ENCODE measurements around the gene SLC25A21. TPM values are rescaled to one million over a fixed set of nuclear protein-coding genes. Genes with fewer than 3 reads are reported as not detected.
"Not testable (repeated sequence)": the region's sequence is repeated elsewhere in the genome, so short reads cannot be mapped to it uniquely, and the experiment has no call there.

SLC25A21 gene
- total and polyA plus RNA-seq, 9 donors: 0.57 to 1.6 (median 1.1) TPM; not detected in 1

DNA sequence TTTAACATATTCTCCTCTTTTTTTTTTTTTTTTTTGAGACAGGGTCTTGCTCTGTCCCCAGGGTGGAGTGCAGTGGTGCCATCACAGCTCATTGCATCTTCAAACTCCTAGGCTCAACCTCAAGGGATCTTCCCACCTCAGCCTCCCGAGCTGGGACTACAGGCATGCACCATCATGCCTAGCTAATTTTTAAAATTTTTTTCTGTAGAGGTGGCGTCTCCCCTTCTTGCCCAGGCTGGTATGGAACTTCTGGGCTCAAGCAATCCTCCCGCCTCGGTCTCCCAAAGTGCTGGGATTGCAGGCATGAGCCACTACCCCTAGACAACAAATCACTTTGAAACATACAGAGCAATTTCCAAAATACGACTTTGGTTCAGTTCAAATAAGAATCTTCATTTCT, 355.9 kb downstream of the SLC25A21 start:
- no peaks in the 10 kb centered on the region for H3K4me1 ChIP-seq (ENCODE audit: insufficient read depth)
- no peaks in the 10 kb centered on the region for H3K27me3 ChIP-seq
- TF ChIP-seq EP300 (IDR thresholded peaks at IDR 0.05): no peak
- TF ChIP-seq, protein P1, sequence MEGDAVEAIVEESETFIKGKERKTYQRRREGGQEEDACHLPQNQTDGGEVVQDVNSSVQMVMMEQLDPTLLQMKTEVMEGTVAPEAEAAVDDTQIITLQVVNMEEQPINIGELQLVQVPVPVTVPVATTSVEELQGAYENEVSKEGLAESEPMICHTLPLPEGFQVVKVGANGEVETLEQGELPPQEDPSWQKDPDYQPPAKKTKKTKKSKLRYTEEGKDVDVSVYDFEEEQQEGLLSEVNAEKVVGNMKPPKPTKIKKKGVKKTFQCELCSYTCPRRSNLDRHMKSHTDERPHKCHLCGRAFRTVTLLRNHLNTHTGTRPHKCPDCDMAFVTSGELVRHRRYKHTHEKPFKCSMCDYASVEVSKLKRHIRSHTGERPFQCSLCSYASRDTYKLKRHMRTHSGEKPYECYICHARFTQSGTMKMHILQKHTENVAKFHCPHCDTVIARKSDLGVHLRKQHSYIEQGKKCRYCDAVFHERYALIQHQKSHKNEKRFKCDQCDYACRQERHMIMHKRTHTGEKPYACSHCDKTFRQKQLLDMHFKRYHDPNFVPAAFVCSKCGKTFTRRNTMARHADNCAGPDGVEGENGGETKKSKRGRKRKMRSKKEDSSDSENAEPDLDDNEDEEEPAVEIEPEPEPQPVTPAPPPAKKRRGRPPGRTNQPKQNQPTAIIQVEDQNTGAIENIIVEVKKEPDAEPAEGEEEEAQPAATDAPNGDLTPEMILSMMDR (IDR thresholded peaks at IDR 0.05): no peak
- no peak for TF ChIP-seq POLR2A (IDR thresholded peaks at IDR 0.05)
- H3K36me3 ChIP-seq: no peaks in the 10 kb centered on the region
- intact Hi-C loops (cut with DNase I): no loop called here
- H3K27ac ChIP-seq: no peak overlapping the region
- H3K9me3 ChIP-seq: no peaks in the 10 kb centered on the region
- H3K4me3 ChIP-seq: no peak overlapping the region
- WGBS, 3 donors: 88 to 90% (median 88%) methylated on average over 5 of the region's 5 CpGs
- no peak for DNase-seq

GRCh38 chr14:36814783-36815182, 357.6 kb downstream of the SLC25A21 start:
- H3K36me3 ChIP-seq; intact Hi-C loops (cut with DNase I); H3K4me3 ChIP-seq; H3K27me3 ChIP-seq; H3K27ac ChIP-seq; DNase-seq; H3K4me1 ChIP-seq (ENCODE audit: insufficient read depth); H3K9me3 ChIP-seq: not testable (repeated sequence)
- 88 to 94% (median 88%) methylated on average over 5 of the region's 5 CpGs for WGBS, 3 donors

- 22 to 55% (median 37%) methylated on average over 2 of the region's 2 CpGs for WGBS, 3 donors
- intact Hi-C loops (cut with DNase I): no loop called here
Observed at GRCh38 chr14:36810209-36810608, 362.2 kb downstream of the SLC25A21 start.

GRCh38 chr14:36807727-36808126, 364.7 kb downstream of the SLC25A21 start:
- intact Hi-C loops (cut with DNase I): no loop called here
- Histone ChIP-seq H3K27ac (no peak overlapping the region), H3K4me3 (no peak overlapping the region), H3K27me3 (no peaks in the 10 kb centered on the region), H3K36me3 (no peaks in the 10 kb centered on the region), H3K4me1 (ENCODE audit: insufficient read depth) (no peaks in the 10 kb centered on the region), H3K9me3 (no peaks in the 10 kb centered on the region)
- WGBS, 3 donors: 44 to 58% (median 55%) methylated on average over 4 of the region's 4 CpGs
- TF ChIP-seq POLR2A (IDR thresholded peaks at IDR 0.05) (no peak), EP300 (IDR thresholded peaks at IDR 0.05) (no peak)
- TF ChIP-seq, protein P1 (IDR thresholded peaks at IDR 0.05): no peak
- no peak for DNase-seq

More at GRCh38 chr14:36810209-36810608, 362.2 kb downstream of the SLC25A21 start:
- no peak overlapping the region for H3K4me3 ChIP-seq
- no peaks in the 10 kb centered on the region for H3K4me1 ChIP-seq (ENCODE audit: insufficient read depth)
- no peaks in the 10 kb centered on the region for H3K9me3 ChIP-seq
- TF ChIP-seq, protein P1 (IDR thresholded peaks at IDR 0.05): no peak
- TF ChIP-seq POLR2A (IDR thresholded peaks at IDR 0.05) (no peak), EP300 (IDR thresholded peaks at IDR 0.05) (no peak)
- H3K27ac ChIP-seq: no peak overlapping the region
- no peak for DNase-seq
- H3K36me3 ChIP-seq: no peaks in the 10 kb centered on the region
- no peaks in the 10 kb centered on the region for H3K27me3 ChIP-seq

DNA sequence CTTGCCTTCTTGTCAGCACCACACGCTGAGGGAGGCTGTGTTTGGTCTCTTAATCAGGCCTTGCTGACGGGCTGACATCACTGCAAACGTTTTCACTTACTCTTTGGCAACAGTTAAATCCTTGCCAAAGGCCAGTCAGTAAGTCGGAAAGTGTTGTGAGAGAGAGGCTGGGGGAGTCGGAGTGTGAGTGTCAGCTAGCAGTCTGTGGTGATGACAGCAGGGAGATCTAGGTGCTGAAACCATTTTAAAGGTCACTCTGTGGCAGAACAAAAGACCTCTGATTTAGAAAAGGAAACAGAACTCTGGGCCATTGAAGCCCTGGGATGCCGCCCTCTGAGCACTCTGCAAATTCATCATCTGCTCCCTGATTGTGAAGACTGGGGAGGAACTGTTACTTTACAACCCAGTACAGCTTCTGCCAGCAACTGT, 367.3 kb downstream of the SLC25A21 start:
- Histone ChIP-seq H3K27ac (no peak overlapping the region), H3K27me3 (no peaks in the 10 kb centered on the region), H3K36me3 (no peaks in the 10 kb centered on the region), H3K9me3 (no peaks in the 10 kb centered on the region), H3K4me1 (ENCODE audit: insufficient read depth) (no peaks in the 10 kb centered on the region), H3K4me3 (no peak overlapping the region)
- intact Hi-C loops (cut with DNase I): no loop called here
- 11 to 16% (median 16%) methylated on average over 6 of the region's 6 CpGs for WGBS, 3 donors
- DNase-seq: no peak
- TF ChIP-seq EP300 (IDR thresholded peaks at IDR 0.05) (no peak), POLR2A (IDR thresholded peaks at IDR 0.05) (no peak)
- TF ChIP-seq, protein P1 (IDR thresholded peaks at IDR 0.05): no peak

Measured in ovary (tissue), 9 donors.